DOHH2 (cell line): ENCODE results near the gene PTPN14.
"Not testable (repeated sequence)": the region's sequence is repeated elsewhere in the genome, so short reads cannot be mapped to it uniquely, and the experiment has no call there.

Source experiments
- H3F3A ChIP-seq: fragments of 200-600 bp; sonication (generic), shearing (Covaris generic); 2 replicates; pipeline ENCODE4 v1.6.0; 2016; ENCODE audit warnings: antibody characterized with exemption, mild to moderate bottlenecking; ENCODE audit not compliant: control insufficient read depth, insufficient read depth
- H3K27ac ChIP-seq: fragments of 200-600 bp; sonication (generic); 2 replicates; pipeline ENCODE4 v1.5.1; 2014; ENCODE audit warnings: low read depth, mild to moderate bottlenecking, low read length, moderate library complexity
- H3K27me3 ChIP-seq: fragments of 200-600 bp; sonication (generic); 2 replicates; pipeline ENCODE4 v1.6.1; 2014; ENCODE audit warnings: mild to moderate bottlenecking, low read length, mixed read lengths; ENCODE audit not compliant: control insufficient read depth
- H3K36me3 ChIP-seq: fragments of 200-600 bp; sonication (generic); 2 replicates; pipeline ENCODE4 v1.6.1; 2014; ENCODE audit warnings: mild to moderate bottlenecking, low read length, moderate library complexity, mixed read lengths; ENCODE audit not compliant: control insufficient read depth
- H3K4me1 ChIP-seq: fragments of 200-600 bp; sonication (generic); 2 replicates; pipeline ENCODE4 v1.6.1; 2014; ENCODE audit warnings: mild to moderate bottlenecking, low read length, mixed read lengths; ENCODE audit not compliant: control insufficient read depth
- H3K4me2 ChIP-seq: fragments of 200-600 bp; sonication (generic); 2 replicates; pipeline ENCODE4 v1.6.0; 2014; ENCODE audit warnings: mild to moderate bottlenecking, low read length, moderate library complexity
- H3K4me3 ChIP-seq: fragments of 200-600 bp; sonication (generic); 2 replicates; pipeline ENCODE4 v1.5.1; 2014; ENCODE audit warnings: mild to moderate bottlenecking, low read length, mixed read lengths
- H3K79me2 ChIP-seq: fragments of 200-600 bp; sonication (generic); 2 replicates; pipeline ENCODE4 v1.6.1; 2014; ENCODE audit warnings: mild to moderate bottlenecking, low read length, mixed read lengths; ENCODE audit not compliant: control insufficient read depth
- H3K9me2 ChIP-seq: fragments of 200-600 bp; sonication (generic); replicated peaks from 2 replicates; pipeline ENCODE4 v1.6.1; 2014; ENCODE audit warnings: mild to moderate bottlenecking, low read length, mixed read lengths; ENCODE audit not compliant: control insufficient read depth
- H3K9me3 ChIP-seq: fragments of 200-600 bp; sonication (generic); 2 replicates; pipeline ENCODE4 v1.6.1; 2014; ENCODE audit warnings: antibody characterized with exemption, low read length, mixed read lengths; ENCODE audit not compliant: control insufficient read depth, insufficient read depth
- H4K20me1 ChIP-seq: fragments of 200-600 bp; sonication (generic); 2 replicates; pipeline ENCODE4 v1.6.0; 2014; ENCODE audit warnings: low read depth, mild to moderate bottlenecking, antibody characterized with exemption, low read length, moderate library complexity; ENCODE audit not compliant: control insufficient read depth, insufficient read depth
- EZH2phosphoT487 ChIP-seq: fragments of 200-600 bp; sonication (generic); IDR thresholded peaks from 2 replicates; pipeline ENCODE4 v1.6.1; 2017; ENCODE audit warnings: borderline replicate concordance, mild to moderate bottlenecking, antibody characterized with exemption, low read length, moderate library complexity, mixed read lengths
- TF ChIP-seq, protein P1 (sequence below): fragments of 200-600 bp; sonication (generic); IDR thresholded peaks from one replicate; pipeline ENCODE4 v1.5.1; 2014; ENCODE audit warnings: antibody characterized with exemption, mild to moderate bottlenecking, low read depth, low read length; ENCODE audit not compliant: poor library complexity, severe bottlenecking

Gene PTPN14

DNA sequence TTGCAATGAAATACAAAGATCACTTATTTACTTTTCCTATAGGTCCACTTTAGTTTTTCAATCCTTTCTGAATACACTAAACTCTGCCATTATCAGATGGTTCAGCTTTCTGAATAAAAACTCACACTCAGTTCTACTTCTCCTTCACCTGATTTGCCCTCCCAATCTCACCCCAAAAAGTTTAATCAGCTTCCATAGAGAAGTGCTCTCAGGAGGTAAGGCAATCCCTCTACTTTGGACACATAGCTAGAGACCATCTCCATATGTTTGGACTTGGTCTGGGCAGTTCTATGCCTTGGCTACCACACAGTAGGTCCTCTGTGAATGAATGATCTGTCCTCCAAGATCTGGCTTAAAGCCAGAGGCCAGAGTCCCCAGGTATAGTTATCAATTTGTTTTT is 40.9 kb downstream of the PTPN14 start:
- Histone ChIP-seq H3K4me3 (no peak overlapping the region), H3K9me2 (no peaks in the 10 kb centered on the region), H3K27ac (no peak overlapping the region), H3K4me2 (no peak overlapping the region), H3K27me3 (no peaks in the 10 kb centered on the region), H3K9me3 (no peaks in the 10 kb centered on the region), H3F3A (no peaks in the 10 kb centered on the region), H4K20me1 (no peaks in the 10 kb centered on the region), H3K36me3 (no peaks in the 10 kb centered on the region), H3K79me2 (no peaks in the 10 kb centered on the region), H3K4me1 (no peaks in the 10 kb centered on the region)
- TF ChIP-seq, protein P1, sequence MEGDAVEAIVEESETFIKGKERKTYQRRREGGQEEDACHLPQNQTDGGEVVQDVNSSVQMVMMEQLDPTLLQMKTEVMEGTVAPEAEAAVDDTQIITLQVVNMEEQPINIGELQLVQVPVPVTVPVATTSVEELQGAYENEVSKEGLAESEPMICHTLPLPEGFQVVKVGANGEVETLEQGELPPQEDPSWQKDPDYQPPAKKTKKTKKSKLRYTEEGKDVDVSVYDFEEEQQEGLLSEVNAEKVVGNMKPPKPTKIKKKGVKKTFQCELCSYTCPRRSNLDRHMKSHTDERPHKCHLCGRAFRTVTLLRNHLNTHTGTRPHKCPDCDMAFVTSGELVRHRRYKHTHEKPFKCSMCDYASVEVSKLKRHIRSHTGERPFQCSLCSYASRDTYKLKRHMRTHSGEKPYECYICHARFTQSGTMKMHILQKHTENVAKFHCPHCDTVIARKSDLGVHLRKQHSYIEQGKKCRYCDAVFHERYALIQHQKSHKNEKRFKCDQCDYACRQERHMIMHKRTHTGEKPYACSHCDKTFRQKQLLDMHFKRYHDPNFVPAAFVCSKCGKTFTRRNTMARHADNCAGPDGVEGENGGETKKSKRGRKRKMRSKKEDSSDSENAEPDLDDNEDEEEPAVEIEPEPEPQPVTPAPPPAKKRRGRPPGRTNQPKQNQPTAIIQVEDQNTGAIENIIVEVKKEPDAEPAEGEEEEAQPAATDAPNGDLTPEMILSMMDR = no peak

- not testable (repeated sequence) for H4K20me1 ChIP-seq, H3K27me3 ChIP-seq, H3K79me2 ChIP-seq, H3K4me3 ChIP-seq, H3K36me3 ChIP-seq, H3K27ac ChIP-seq, H3K9me3 ChIP-seq, H3K9me2 ChIP-seq, H3K4me2 ChIP-seq, H3F3A ChIP-seq, H3K4me1 ChIP-seq
These were observed 41.8 kb downstream of the PTPN14 start for GRCh38 chr1:214509622-214510021.

GRCh38 chr1:214506972-214507431 is 44.4 kb downstream of the PTPN14 start:
- no peak for TF ChIP-seq EZH2phosphoT487
- TF ChIP-seq, protein P1 = no peak
- Histone ChIP-seq H3K4me1 (no peaks in the 10 kb centered on the region), H3K4me2 (no peak overlapping the region), H3K36me3 (no peaks in the 10 kb centered on the region), H3K4me3 (no peak overlapping the region), H3F3A (no peaks in the 10 kb centered on the region), H3K27me3 (no peaks in the 10 kb centered on the region), H3K79me2 (no peaks in the 10 kb centered on the region), H3K9me2 (no peaks in the 10 kb centered on the region), H3K9me3 (no peaks in the 10 kb centered on the region), H4K20me1 (no peaks in the 10 kb centered on the region), H3K27ac (no peak overlapping the region)

DNA sequence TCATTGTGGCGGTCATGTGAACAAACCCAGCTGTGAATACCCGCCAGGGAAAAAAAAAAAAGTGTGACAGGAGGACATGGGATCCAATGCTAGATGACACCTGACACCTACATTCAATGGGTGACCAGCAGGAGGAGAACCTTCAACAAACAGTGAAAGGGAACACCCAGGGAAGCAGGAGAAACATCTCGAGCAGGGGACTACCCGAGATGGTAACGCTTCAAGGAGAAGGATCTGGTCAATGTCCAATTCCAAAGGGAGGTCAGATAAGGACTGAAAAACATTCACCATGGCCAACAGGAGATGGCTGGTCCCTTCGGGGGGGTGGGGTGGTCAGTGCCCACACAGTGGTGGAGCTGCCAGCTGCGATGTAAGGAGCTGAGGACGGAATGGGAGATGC is 46.3 kb downstream of the PTPN14 start:
- no peaks in the 10 kb centered on the region for H3K79me2 ChIP-seq
- H3K27ac ChIP-seq = no peak overlapping the region
- no peaks in the 10 kb centered on the region for H3K4me1 ChIP-seq

More for the DNA sequence above, 46.3 kb downstream of the PTPN14 start:
- H4K20me1 ChIP-seq = no peaks in the 10 kb centered on the region
- H3F3A ChIP-seq = no peaks in the 10 kb centered on the region
- no peak for TF ChIP-seq EZH2phosphoT487
- TF ChIP-seq, protein P1 = no peak
- H3K9me3 ChIP-seq = no peaks in the 10 kb centered on the region
- H3K27me3 ChIP-seq = no peaks in the 10 kb centered on the region
- H3K36me3 ChIP-seq = no peaks in the 10 kb centered on the region
- no peak overlapping the region for H3K4me2 ChIP-seq
- H3K9me2 ChIP-seq = no peaks in the 10 kb centered on the region
- no peak overlapping the region for H3K4me3 ChIP-seq
